Body of pancreas (tissue), 4 donors: ENCODE data around the gene KYNU.

Source experiments
- POLR2A ChIP-seq, 3 donors: fragments of 450-650 bp; IDR thresholded peaks; one replicate each; pipeline ENCODE4 v1.6.1; 2016; ENCODE audit warnings: antibody characterized with exemption in 3 of 3, mild to moderate bottlenecking in 2 of 3
- TF ChIP-seq, protein P1 (sequence below), 7 experiments: fragments of 450-650 bp in 4 of 7; fragments of 200-600 bp in 3 of 7; sonication (generic) in 3 of 7; IDR thresholded peaks; one replicate each; pipeline ENCODE4 v1.5.1; 2016 to 2019; ENCODE audit warnings: antibody characterized with exemption in 7 of 7

DNA sequence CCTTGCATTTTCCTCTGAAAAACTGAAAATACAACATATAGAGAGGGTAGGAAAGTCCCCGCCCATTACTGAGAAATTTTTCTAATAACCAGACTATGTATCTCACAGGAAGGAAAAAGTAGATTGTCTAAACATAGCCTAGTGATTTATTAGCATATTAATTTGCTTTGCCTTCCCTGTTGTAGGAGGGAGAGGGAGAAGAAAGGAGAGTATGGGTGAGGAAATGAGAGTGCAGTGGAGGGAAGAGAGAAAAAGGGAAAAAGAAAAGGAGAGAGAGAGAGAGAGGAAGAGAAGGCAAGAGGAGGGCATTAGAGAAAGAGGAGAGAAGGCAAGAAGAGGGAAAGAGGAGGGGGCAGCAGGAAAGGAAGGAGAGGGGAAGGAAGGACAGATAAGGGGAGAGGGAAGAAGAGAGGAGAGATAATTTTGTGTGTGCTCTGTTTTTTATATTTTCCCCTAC is 3.6 kb upstream of the KYNU start:
- TF ChIP-seq, protein P1, sequence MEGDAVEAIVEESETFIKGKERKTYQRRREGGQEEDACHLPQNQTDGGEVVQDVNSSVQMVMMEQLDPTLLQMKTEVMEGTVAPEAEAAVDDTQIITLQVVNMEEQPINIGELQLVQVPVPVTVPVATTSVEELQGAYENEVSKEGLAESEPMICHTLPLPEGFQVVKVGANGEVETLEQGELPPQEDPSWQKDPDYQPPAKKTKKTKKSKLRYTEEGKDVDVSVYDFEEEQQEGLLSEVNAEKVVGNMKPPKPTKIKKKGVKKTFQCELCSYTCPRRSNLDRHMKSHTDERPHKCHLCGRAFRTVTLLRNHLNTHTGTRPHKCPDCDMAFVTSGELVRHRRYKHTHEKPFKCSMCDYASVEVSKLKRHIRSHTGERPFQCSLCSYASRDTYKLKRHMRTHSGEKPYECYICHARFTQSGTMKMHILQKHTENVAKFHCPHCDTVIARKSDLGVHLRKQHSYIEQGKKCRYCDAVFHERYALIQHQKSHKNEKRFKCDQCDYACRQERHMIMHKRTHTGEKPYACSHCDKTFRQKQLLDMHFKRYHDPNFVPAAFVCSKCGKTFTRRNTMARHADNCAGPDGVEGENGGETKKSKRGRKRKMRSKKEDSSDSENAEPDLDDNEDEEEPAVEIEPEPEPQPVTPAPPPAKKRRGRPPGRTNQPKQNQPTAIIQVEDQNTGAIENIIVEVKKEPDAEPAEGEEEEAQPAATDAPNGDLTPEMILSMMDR (IDR thresholded peaks at IDR 0.05): no peak
- TF ChIP-seq POLR2A (IDR thresholded peaks at IDR 0.05): no peak
